ENCODE results near the gene CYP8B1.

The CYP8B1 gene

GRCh38 chr3:42875325-42876151 lies at the start of gene CYP8B1:
Gene CYP8B1 (minus strand): TSS chr3:42875879. CDS start chr3:42875816, 63 bp downstream.
- ChIA-PET CTCF (no interaction called here), POLR2A (ENCODE audit: low non-redundant PET) (no interaction called here)
- no peak for TF ChIP-seq CTCF (conservative IDR thresholded peaks at IDR 0.05; ENCODE audit: low read depth)
- no peak within 1 kb of the TSS for H3K27ac ChIP-seq
- DNase-seq (ENCODE audit: low spot score): no peak

GRCh38 chr3:42923606-42924005 lies 47.9 kb upstream of the CYP8B1 start:
- CTCF ChIA-PET: no interaction called here
- no peak for DNase-seq (ENCODE audit: low spot score)
- POLR2A ChIA-PET (ENCODE audit: low non-redundant PET): no interaction called here
- no peak overlapping the region for H3K27ac ChIP-seq
- TF ChIP-seq CTCF (conservative IDR thresholded peaks at IDR 0.05; ENCODE audit: low read depth): no peak

GRCh38 chr3:42914771-42915515 lies 39.3 kb upstream of the CYP8B1 start:
- no peak for DNase-seq (ENCODE audit: low spot score)
- ChIA-PET POLR2A (ENCODE audit: low non-redundant PET) (interaction anchor here (0.5 kb wide), 1 partner anchor 16 kb away, joined by 3 read pairs; no protein-coding TSS in a partner anchor), CTCF (interaction anchor here (0.9 kb wide), 1 partner anchor 34 kb away, joined by 6 read pairs; no protein-coding TSS in a partner anchor)
- TF ChIP-seq CTCF (conservative IDR thresholded peaks at IDR 0.05; ENCODE audit: low read depth): no peak
- H3K27ac ChIP-seq: no peak overlapping the region

GRCh38 chr3:42911551-42911950 lies 35.9 kb upstream of the CYP8B1 start:
- no peak for DNase-seq (ENCODE audit: low spot score)
- POLR2A ChIA-PET (ENCODE audit: low non-redundant PET): no interaction called here
- TF ChIP-seq CTCF (conservative IDR thresholded peaks at IDR 0.05; ENCODE audit: low read depth): no peak
- no peak overlapping the region for H3K27ac ChIP-seq
- CTCF ChIA-PET: no interaction called here

- ChIA-PET CTCF (interaction anchor here (0.6 kb wide), 1 partner anchor 69 kb away, joined by 3 read pairs; no protein-coding TSS in a partner anchor), POLR2A (ENCODE audit: low non-redundant PET) (no interaction called here)
- DNase-seq (ENCODE audit: low spot score): no peak
- no peak overlapping the region for H3K27ac ChIP-seq
- no peak for TF ChIP-seq CTCF (conservative IDR thresholded peaks at IDR 0.05; ENCODE audit: low read depth)
These were observed 33.0 kb upstream of the CYP8B1 start for GRCh38 chr3:42908675-42909074.

GRCh38 chr3:42906848-42907183 lies 31.1 kb upstream of the CYP8B1 start:
- DNase-seq (ENCODE audit: low spot score): no peak
- TF ChIP-seq CTCF (conservative IDR thresholded peaks at IDR 0.05; ENCODE audit: low read depth): no peak
- H3K27ac ChIP-seq: no peak overlapping the region
- CTCF ChIA-PET: no interaction called here
- POLR2A ChIA-PET (ENCODE audit: low non-redundant PET): no interaction called here
